Measurements from ENCODE around the gene ERICH6.

Gene ERICH6

GRCh38 chr3:150736903-150737832, 33.4 kb upstream of the ERICH6 start:
- no peak for DNase-seq

- no peak for DNase-seq
These were observed 32.6 kb upstream of the ERICH6 start for GRCh38 chr3:150736316-150736719.

GRCh38 chr3:150734795-150735119, 31.0 kb upstream of the ERICH6 start:
- DNase-seq: no peak

- DNase-seq: no peak
These were observed 30.4 kb upstream of the ERICH6 start for GRCh38 chr3:150733936-150734794.

- no peak for DNase-seq
These were observed 29.7 kb upstream of the ERICH6 start for GRCh38 chr3:150733373-150733935.

- no peak for DNase-seq
These were observed 26.1 kb upstream of the ERICH6 start for GRCh38 chr3:150729682-150730360.

- no peak for DNase-seq
These were observed 24.2 kb upstream of the ERICH6 start for GRCh38 chr3:150727653-150728502.

- DNase-seq: no peak
These were observed 21.8 kb upstream of the ERICH6 start for GRCh38 chr3:150725548-150725947.

- no peak for DNase-seq
These were observed 20.2 kb upstream of the ERICH6 start for GRCh38 chr3:150723946-150724345.

- no peak for DNase-seq
These were observed 18.5 kb upstream of the ERICH6 start for GRCh38 chr3:150722267-150722666.

- DNase-seq: no peak
These were observed 17.8 kb upstream of the ERICH6 start for GRCh38 chr3:150721285-150722130.

GRCh38 chr3:150720444-150720843, 16.7 kb upstream of the ERICH6 start:
- DNase-seq: no peak

- no peak for DNase-seq
These were observed 6.4 kb upstream of the ERICH6 start for GRCh38 chr3:150710097-150710496.

- DNase-seq: no peak
These were observed 393 bp downstream of the ERICH6 start for GRCh38 chr3:150703299-150703755.

- no peak for DNase-seq
These were observed 4.6 kb downstream of the ERICH6 start for GRCh38 chr3:150699068-150699639.

- no peak for DNase-seq
These were observed 6.1 kb downstream of the ERICH6 start for GRCh38 chr3:150697646-150698045.

- DNase-seq: no peak
These were observed 12.2 kb downstream of the ERICH6 start for GRCh38 chr3:150691414-150692040.

GRCh38 chr3:150687613-150688012, 16.1 kb downstream of the ERICH6 start:
- no peak for DNase-seq

- DNase-seq: no peak
These were observed 20.9 kb downstream of the ERICH6 start for GRCh38 chr3:150682824-150683223.

GRCh38 chr3:150682279-150682678, 21.4 kb downstream of the ERICH6 start:
- DNase-seq: no peak

All from stimulated activated CD8-positive, alpha-beta memory T cell treated with anti-CD3 and anti-CD28 coated beads, Interleukin-4, amount 100 ng/mL, for 48 hours (primary cell).